Liver (tissue), 3 donors: ENCODE measurements around the gene ENTPD6.
"Not testable (repeated sequence)": the region's sequence is repeated elsewhere in the genome, so short reads cannot be mapped to it uniquely, and the experiment has no call there.

Experiments used
- EGR1 ChIP-seq, 2 donors: IDR thresholded peaks; 2 replicates each; pipeline ENCODE4 v1.6.1; 2016 to 2018; ENCODE audit warnings: antibody characterized with exemption in 2 of 2, low read depth in 2 of 2
- FOXA1 ChIP-seq: IDR thresholded peaks from 2 replicates; pipeline ENCODE4 v1.6.1; 2016; ENCODE audit warnings: antibody characterized with exemption
- GABPA ChIP-seq, 2 donors: IDR thresholded peaks in 1 of 2; conservative IDR thresholded peaks in 1 of 2; 2 replicates each; pipeline ENCODE4 v1.6.1; 2016; ENCODE audit warnings: antibody characterized with exemption in 2 of 2, mild to moderate bottlenecking in 1 of 2, moderate library complexity in 1 of 2
- JUND ChIP-seq, 2 donors: IDR thresholded peaks; 2 replicates each; pipeline ENCODE4 v1.6.1; 2016; ENCODE audit warnings: antibody characterized with exemption in 2 of 2
- RAD21 ChIP-seq, 2 donors: IDR thresholded peaks; 2 replicates each; pipeline ENCODE4 v1.6.1; 2016; ENCODE audit warnings: antibody characterized with exemption in 2 of 2, mild to moderate bottlenecking in 2 of 2
- SP1 ChIP-seq: IDR thresholded peaks from 2 replicates; pipeline ENCODE4 v1.6.1; 2018; ENCODE audit warnings: antibody characterized with exemption, mild to moderate bottlenecking
- TAF1 ChIP-seq: conservative IDR thresholded peaks from 2 replicates; pipeline ENCODE4 v1.6.1; 2016; ENCODE audit warnings: antibody characterized with exemption, mild to moderate bottlenecking
- YY1 ChIP-seq: IDR thresholded peaks from 2 replicates; pipeline ENCODE4 v1.6.1; 2016; ENCODE audit warnings: antibody characterized with exemption, mild to moderate bottlenecking
- TF ChIP-seq, protein P1 (sequence below): fragments of 150-350 bp; IDR thresholded peaks from 2 replicates; pipeline ENCODE4 v1.5.1; 2017; ENCODE audit warnings: improper control_type of control experiment, low read depth, low read length; ENCODE audit not compliant: missing input control
- TF ChIP-seq, protein P2 (sequence below): IDR thresholded peaks from 2 replicates; pipeline ENCODE4 v1.6.1; 2016; ENCODE audit warnings: antibody characterized with exemption, mild to moderate bottlenecking
- TF ChIP-seq, protein P3 (sequence below): IDR thresholded peaks from 2 replicates; pipeline ENCODE4 v1.6.1; 2016; ENCODE audit warnings: antibody characterized with exemption
- TF ChIP-seq, protein P4 (sequence below): IDR thresholded peaks from 2 replicates; pipeline ENCODE4 v1.6.1; 2016; ENCODE audit warnings: antibody characterized with exemption
- TF ChIP-seq, protein P5 (sequence below): IDR thresholded peaks from 2 replicates; pipeline ENCODE4 v1.6.1; 2016; ENCODE audit warnings: antibody characterized with exemption
- donor health status: healthy.
- donor health status: healthy.

DNA sequence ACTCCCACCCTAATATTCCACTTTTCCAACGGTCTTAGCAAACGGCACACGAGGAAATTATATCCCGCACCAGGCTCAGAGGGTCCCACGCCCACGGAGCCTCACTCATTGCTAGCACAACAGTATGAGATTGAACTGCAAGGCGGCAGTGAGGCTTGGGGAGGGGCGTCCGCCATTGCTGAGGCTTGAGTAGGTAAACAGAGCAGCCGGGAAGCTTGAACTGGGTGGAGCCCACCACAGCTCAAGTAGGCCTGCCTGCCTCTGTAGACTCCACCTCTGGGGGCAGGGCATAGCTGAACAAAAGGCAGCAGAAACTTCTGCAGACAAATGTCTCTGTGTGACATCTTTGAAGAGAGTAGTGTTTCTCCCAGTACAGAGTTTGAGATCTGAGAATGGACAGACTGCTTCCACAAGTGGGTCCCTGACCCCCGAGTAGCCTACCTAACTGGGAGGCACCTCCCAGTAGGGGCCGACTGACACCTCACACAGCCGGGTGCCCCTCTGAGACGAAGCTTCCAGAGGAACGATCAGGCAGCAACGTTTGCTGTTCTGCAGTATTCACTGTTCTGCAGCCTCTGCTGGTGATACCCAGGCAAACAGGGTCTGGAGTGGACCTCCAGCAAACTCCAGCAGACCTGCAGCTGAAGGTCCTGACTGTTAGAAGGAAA is 65.4 kb downstream of the ENTPD6 start:
- not testable (repeated sequence) for TF ChIP-seq RAD21 (IDR thresholded peaks at IDR 0.05); JUND (IDR thresholded peaks at IDR 0.05); TAF1; EGR1 (IDR thresholded peaks at IDR 0.05; ENCODE audit: low read depth in 2 of 2); YY1; GABPA (IDR thresholded peaks at IDR 0.05 in 1 of 2, conservative IDR thresholded peaks at IDR 0.05 in 1 of 2); FOXA1; SP1
- TF ChIP-seq, protein P1, sequence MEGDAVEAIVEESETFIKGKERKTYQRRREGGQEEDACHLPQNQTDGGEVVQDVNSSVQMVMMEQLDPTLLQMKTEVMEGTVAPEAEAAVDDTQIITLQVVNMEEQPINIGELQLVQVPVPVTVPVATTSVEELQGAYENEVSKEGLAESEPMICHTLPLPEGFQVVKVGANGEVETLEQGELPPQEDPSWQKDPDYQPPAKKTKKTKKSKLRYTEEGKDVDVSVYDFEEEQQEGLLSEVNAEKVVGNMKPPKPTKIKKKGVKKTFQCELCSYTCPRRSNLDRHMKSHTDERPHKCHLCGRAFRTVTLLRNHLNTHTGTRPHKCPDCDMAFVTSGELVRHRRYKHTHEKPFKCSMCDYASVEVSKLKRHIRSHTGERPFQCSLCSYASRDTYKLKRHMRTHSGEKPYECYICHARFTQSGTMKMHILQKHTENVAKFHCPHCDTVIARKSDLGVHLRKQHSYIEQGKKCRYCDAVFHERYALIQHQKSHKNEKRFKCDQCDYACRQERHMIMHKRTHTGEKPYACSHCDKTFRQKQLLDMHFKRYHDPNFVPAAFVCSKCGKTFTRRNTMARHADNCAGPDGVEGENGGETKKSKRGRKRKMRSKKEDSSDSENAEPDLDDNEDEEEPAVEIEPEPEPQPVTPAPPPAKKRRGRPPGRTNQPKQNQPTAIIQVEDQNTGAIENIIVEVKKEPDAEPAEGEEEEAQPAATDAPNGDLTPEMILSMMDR: not testable (repeated sequence)
- TF ChIP-seq, protein P2, sequence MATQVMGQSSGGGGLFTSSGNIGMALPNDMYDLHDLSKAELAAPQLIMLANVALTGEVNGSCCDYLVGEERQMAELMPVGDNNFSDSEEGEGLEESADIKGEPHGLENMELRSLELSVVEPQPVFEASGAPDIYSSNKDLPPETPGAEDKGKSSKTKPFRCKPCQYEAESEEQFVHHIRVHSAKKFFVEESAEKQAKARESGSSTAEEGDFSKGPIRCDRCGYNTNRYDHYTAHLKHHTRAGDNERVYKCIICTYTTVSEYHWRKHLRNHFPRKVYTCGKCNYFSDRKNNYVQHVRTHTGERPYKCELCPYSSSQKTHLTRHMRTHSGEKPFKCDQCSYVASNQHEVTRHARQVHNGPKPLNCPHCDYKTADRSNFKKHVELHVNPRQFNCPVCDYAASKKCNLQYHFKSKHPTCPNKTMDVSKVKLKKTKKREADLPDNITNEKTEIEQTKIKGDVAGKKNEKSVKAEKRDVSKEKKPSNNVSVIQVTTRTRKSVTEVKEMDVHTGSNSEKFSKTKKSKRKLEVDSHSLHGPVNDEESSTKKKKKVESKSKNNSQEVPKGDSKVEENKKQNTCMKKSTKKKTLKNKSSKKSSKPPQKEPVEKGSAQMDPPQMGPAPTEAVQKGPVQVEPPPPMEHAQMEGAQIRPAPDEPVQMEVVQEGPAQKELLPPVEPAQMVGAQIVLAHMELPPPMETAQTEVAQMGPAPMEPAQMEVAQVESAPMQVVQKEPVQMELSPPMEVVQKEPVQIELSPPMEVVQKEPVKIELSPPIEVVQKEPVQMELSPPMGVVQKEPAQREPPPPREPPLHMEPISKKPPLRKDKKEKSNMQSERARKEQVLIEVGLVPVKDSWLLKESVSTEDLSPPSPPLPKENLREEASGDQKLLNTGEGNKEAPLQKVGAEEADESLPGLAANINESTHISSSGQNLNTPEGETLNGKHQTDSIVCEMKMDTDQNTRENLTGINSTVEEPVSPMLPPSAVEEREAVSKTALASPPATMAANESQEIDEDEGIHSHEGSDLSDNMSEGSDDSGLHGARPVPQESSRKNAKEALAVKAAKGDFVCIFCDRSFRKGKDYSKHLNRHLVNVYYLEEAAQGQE: not testable (repeated sequence)
- TF ChIP-seq, protein P3, sequence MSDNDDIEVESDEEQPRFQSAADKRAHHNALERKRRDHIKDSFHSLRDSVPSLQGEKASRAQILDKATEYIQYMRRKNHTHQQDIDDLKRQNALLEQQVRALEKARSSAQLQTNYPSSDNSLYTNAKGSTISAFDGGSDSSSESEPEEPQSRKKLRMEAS: not testable (repeated sequence)
- TF ChIP-seq, protein P4, sequence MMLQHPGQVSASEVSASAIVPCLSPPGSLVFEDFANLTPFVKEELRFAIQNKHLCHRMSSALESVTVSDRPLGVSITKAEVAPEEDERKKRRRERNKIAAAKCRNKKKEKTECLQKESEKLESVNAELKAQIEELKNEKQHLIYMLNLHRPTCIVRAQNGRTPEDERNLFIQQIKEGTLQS: not testable (repeated sequence)
- TF ChIP-seq, protein P5, sequence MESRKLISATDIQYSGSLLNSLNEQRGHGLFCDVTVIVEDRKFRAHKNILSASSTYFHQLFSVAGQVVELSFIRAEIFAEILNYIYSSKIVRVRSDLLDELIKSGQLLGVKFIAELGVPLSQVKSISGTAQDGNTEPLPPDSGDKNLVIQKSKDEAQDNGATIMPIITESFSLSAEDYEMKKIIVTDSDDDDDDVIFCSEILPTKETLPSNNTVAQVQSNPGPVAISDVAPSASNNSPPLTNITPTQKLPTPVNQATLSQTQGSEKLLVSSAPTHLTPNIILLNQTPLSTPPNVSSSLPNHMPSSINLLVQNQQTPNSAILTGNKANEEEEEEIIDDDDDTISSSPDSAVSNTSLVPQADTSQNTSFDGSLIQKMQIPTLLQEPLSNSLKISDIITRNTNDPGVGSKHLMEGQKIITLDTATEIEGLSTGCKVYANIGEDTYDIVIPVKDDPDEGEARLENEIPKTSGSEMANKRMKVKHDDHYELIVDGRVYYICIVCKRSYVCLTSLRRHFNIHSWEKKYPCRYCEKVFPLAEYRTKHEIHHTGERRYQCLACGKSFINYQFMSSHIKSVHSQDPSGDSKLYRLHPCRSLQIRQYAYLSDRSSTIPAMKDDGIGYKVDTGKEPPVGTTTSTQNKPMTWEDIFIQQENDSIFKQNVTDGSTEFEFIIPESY: not testable (repeated sequence)
